HUDEP-2 (cell line): Measurements from ENCODE around the gene WDR4.
"Not testable (repeated sequence)": the region's sequence is repeated elsewhere in the genome, so short reads cannot be mapped to it uniquely, and the experiment has no call there.

Source experiments
- DNase-seq, 76 experiments: peaks; one replicate each; lab custom pipeline; 2025; ENCODE audit not compliant: unreplicated experiment in 76 of 76; lab: John Stamatoyannopoulos, UW

The WDR4 gene

GRCh38 chr21:42880352-42880751 is 1.0 kb upstream of the WDR4 start:
- DNase-seq: no peak

GRCh38 chr21:42878678-42878992 is 704 bp downstream of the WDR4 start:
- no peak for DNase-seq

GRCh38 chr21:42875811-42876210 is 3.5 kb downstream of the WDR4 start:
- not testable (repeated sequence) for DNase-seq

GRCh38 chr21:42873096-42873495 is 6.2 kb downstream of the WDR4 start:
- DNase-seq: no peak

- DNase-seq: no peak
Observed at GRCh38 chr21:42868196-42868595, 11.1 kb downstream of the WDR4 start.

GRCh38 chr21:42865776-42866160 is 13.6 kb downstream of the WDR4 start:
- peak in 38 of 76 experiments; percentile 1 to 56 (median 24) for DNase-seq

- no peak for DNase-seq
Observed at GRCh38 chr21:42864815-42865775, 14.2 kb downstream of the WDR4 start.

- DNase-seq: no peak
Observed at GRCh38 chr21:42864286-42864685, 15.1 kb downstream of the WDR4 start.

- no peak for DNase-seq
Observed at GRCh38 chr21:42863504-42863870, 15.9 kb downstream of the WDR4 start.

GRCh38 chr21:42862774-42863503 is 16.4 kb downstream of the WDR4 start:
- no peak for DNase-seq

- DNase-seq: no peak
Observed at GRCh38 chr21:42861848-42862400, 17.4 kb downstream of the WDR4 start.

- DNase-seq: no peak
Observed at GRCh38 chr21:42861311-42861847, 18.0 kb downstream of the WDR4 start.

- no peak for DNase-seq
Observed at GRCh38 chr21:42860345-42860744, 19.0 kb downstream of the WDR4 start.

GRCh38 chr21:42859891-42860230 is 19.5 kb downstream of the WDR4 start:
- no peak for DNase-seq

GRCh38 chr21:42858957-42859890 is 20.1 kb downstream of the WDR4 start:
- DNase-seq: no peak

GRCh38 chr21:42858185-42858847 is 21.0 kb downstream of the WDR4 start:
- DNase-seq: no peak

- DNase-seq: no peak
Observed at GRCh38 chr21:42857216-42857615, 22.1 kb downstream of the WDR4 start.

GRCh38 chr21:42855937-42856335 is 23.4 kb downstream of the WDR4 start:
- DNase-seq: no peak

GRCh38 chr21:42855171-42855936 is 24.0 kb downstream of the WDR4 start:
- DNase-seq: no peak
